ENCODE data around the gene OTOS. TPM values are rescaled to one million over a fixed set of nuclear protein-coding genes. Genes with fewer than 3 reads are reported as not detected.

OTOS gene
- total RNA-seq, 2 experiments from 2014 or later, result not detected

- DNase-seq (ENCODE audit: low spot score), result no peak
- CTCF ChIA-PET (ENCODE audit: unreplicated experiment), result interaction anchor here (0.5 kb wide), 1 partner anchor 273 kb away, joined by 3 read pairs; no protein-coding TSS in a partner anchor
- POLR2A ChIA-PET, result no interaction called here
- Histone ChIP-seq H3K4me3 (ENCODE audit: low read depth, low read length, poor library complexity, severe bottlenecking) (no peak overlapping the region), H3K79me2 (ENCODE audit: insufficient read depth, low read depth, low read length) (no peaks in the 10 kb centered on the region), H3K27ac (ENCODE audit: low read depth, low read length, poor library complexity, severe bottlenecking) (no peak overlapping the region), H3K9me3 (ENCODE audit: low read length) (no peaks in the 10 kb centered on the region), H3K36me3 (ENCODE audit: insufficient read depth, low read length) (no peaks in the 10 kb centered on the region), H3K9me2 (ENCODE audit: insufficient read depth, low read length) (no peaks in the 10 kb centered on the region), H3K4me2 (ENCODE audit: low read length) (no peak overlapping the region), H2AFZ (ENCODE audit: low read length) (no peak overlapping the region), H4K20me1 (ENCODE audit: insufficient read depth, low read length) (no peaks in the 10 kb centered on the region), H3K4me1 (ENCODE audit: insufficient read depth, low read length, poor library complexity, severe bottlenecking) (no peaks in the 10 kb centered on the region)
- no TSS peak for BruUV-seq (replicated peaks)
- no peak for TF ChIP-seq EZH2phosphoT487 (IDR thresholded peaks at IDR 0.05; ENCODE audit: borderline replicate concordance, low read depth, low read length)
- no peak for TF ChIP-seq CTCF (conservative IDR thresholded peaks at IDR 0.05; ENCODE audit: low read length)
- intact Hi-C loops (cut with micrococcal nuclease; ENCODE audit: unreplicated experiment), result no loop called here
These were observed 42.8 kb upstream of the OTOS start for GRCh38 chr2:240183006-240183874.

GRCh38 chr2:240182476-240182875 lies 42.0 kb upstream of the OTOS start:
- TF ChIP-seq EZH2phosphoT487 (IDR thresholded peaks at IDR 0.05; ENCODE audit: borderline replicate concordance, low read depth, low read length), result no peak
- ChIA-PET POLR2A (no interaction called here), CTCF (ENCODE audit: unreplicated experiment) (interaction anchor here (0.5 kb wide), 1 partner anchor 273 kb away, joined by 3 read pairs; no protein-coding TSS in a partner anchor)
- no peak for DNase-seq (ENCODE audit: low spot score)
- Histone ChIP-seq H3K9me3 (ENCODE audit: low read length) (no peaks in the 10 kb centered on the region), H3K4me2 (ENCODE audit: low read length) (no peak overlapping the region), H3K9me2 (ENCODE audit: insufficient read depth, low read length) (no peaks in the 10 kb centered on the region), H3K4me3 (ENCODE audit: low read depth, low read length, poor library complexity, severe bottlenecking) (no peak overlapping the region), H3K27ac (ENCODE audit: low read depth, low read length, poor library complexity, severe bottlenecking) (no peak overlapping the region), H3K4me1 (ENCODE audit: insufficient read depth, low read length, poor library complexity, severe bottlenecking) (no peaks in the 10 kb centered on the region), H4K20me1 (ENCODE audit: insufficient read depth, low read length) (no peaks in the 10 kb centered on the region), H3K79me2 (ENCODE audit: insufficient read depth, low read depth, low read length) (no peaks in the 10 kb centered on the region), H2AFZ (ENCODE audit: low read length) (no peak overlapping the region), H3K36me3 (ENCODE audit: insufficient read depth, low read length) (no peaks in the 10 kb centered on the region)
- intact Hi-C loops (cut with micrococcal nuclease; ENCODE audit: unreplicated experiment), result no loop called here
- BruUV-seq (replicated peaks), result no TSS peak

GRCh38 chr2:240182001-240182400 lies 41.5 kb upstream of the OTOS start:
- H4K20me1 ChIP-seq (ENCODE audit: insufficient read depth, low read length), result no peaks in the 10 kb centered on the region
- intact Hi-C loops (cut with micrococcal nuclease; ENCODE audit: unreplicated experiment), result no loop called here
- H3K79me2 ChIP-seq (ENCODE audit: insufficient read depth, low read depth, low read length), result no peaks in the 10 kb centered on the region
- no peaks in the 10 kb centered on the region for H3K9me3 ChIP-seq (ENCODE audit: low read length)
- no peaks in the 10 kb centered on the region for H3K4me1 ChIP-seq (ENCODE audit: insufficient read depth, low read length, poor library complexity, severe bottlenecking)
- no peak overlapping the region for H2AFZ ChIP-seq (ENCODE audit: low read length)
- no peak for DNase-seq (ENCODE audit: low spot score)
- H3K27ac ChIP-seq (ENCODE audit: low read depth, low read length, poor library complexity, severe bottlenecking), result no peak overlapping the region
- H3K4me2 ChIP-seq (ENCODE audit: low read length), result no peak overlapping the region
- no peaks in the 10 kb centered on the region for H3K36me3 ChIP-seq (ENCODE audit: insufficient read depth, low read length)
- ChIA-PET CTCF (ENCODE audit: unreplicated experiment) (no interaction called here), POLR2A (no interaction called here)
- H3K9me2 ChIP-seq (ENCODE audit: insufficient read depth, low read length), result no peaks in the 10 kb centered on the region
- TF ChIP-seq CTCF (conservative IDR thresholded peaks at IDR 0.05; ENCODE audit: low read length), result no peak
- no peak for TF ChIP-seq EZH2phosphoT487 (IDR thresholded peaks at IDR 0.05; ENCODE audit: borderline replicate concordance, low read depth, low read length)
- BruUV-seq (replicated peaks), result no TSS peak
- no peak overlapping the region for H3K4me3 ChIP-seq (ENCODE audit: low read depth, low read length, poor library complexity, severe bottlenecking)
